ENCODE data around the gene PDGFRB.

GRCh38 chr5:150066436-150066835 is 89.2 kb downstream of the PDGFRB start:
- TF ChIP-seq CTCF (IDR thresholded peaks at IDR 0.05) (no peak), POLR2A (IDR thresholded peaks at IDR 0.05) (no peak), EP300 (IDR thresholded peaks at IDR 0.05) (no peak)
